G401 (cell line): Measurements from ENCODE around the gene COL9A3. TPM values are rescaled to one million over a fixed set of nuclear protein-coding genes. Genes with fewer than 3 reads are reported as not detected.

Experiments used
- DNase-seq: peaks from one replicate; pipeline ENCODE4 v3.0.0-alpha.2; 2015; ENCODE audit warnings: low spot score
- in situ Hi-C: cut with HindIII; loops from 2 replicates; pipeline ENCODE4 v1.10.0; 2016; ENCODE audit warnings: low sequenced_read_pairs, mixed read lengths
- total RNA-seq: library from RNA; depleted of rRNA; stranded (reverse); fragments of >200 nt; shearing (Covaris generic); gene quantifications from 2 replicates; pipeline ENCODE4 v1.2.3, GENCODE V29; 2014

Gene COL9A3
- total RNA-seq, 1 experiment from 2014 or later: 8.6 TPM

GRCh38 chr20:62777528-62777830 is 39.4 kb upstream of the COL9A3 start:
- DNase-seq: peak; percentile 86
- in situ Hi-C loops: no loop called here

GRCh38 chr20:62778058-62778457 is 38.8 kb upstream of the COL9A3 start:
- in situ Hi-C loops: no loop called here

GRCh38 chr20:62778601-62779416 is 38.0 kb upstream of the COL9A3 start:
- DNase-seq: no peak
- in situ Hi-C loops: no loop called here

More at GRCh38 chr20:62778058-62778457, 38.8 kb upstream of the COL9A3 start:
- no peak for DNase-seq

GRCh38 chr20:62779417-62779685 is 37.5 kb upstream of the COL9A3 start:
- in situ Hi-C loops: no loop called here
- DNase-seq: no peak

GRCh38 chr20:62780204-62780603 is 36.6 kb upstream of the COL9A3 start:
- in situ Hi-C loops: no loop called here
- peak; percentile 73 for DNase-seq

- in situ Hi-C loops: no loop called here
These were observed 36.2 kb upstream of the COL9A3 start for GRCh38 chr20:62780696-62781095.

GRCh38 chr20:62782149-62782892 is 34.5 kb upstream of the COL9A3 start:
- DNase-seq: no peak
- in situ Hi-C loops: no loop called here

More at GRCh38 chr20:62780696-62781095, 36.2 kb upstream of the COL9A3 start:
- no peak for DNase-seq

- in situ Hi-C loops: no loop called here
- DNase-seq: no peak
These were observed 34.0 kb upstream of the COL9A3 start for GRCh38 chr20:62782893-62783278.

- in situ Hi-C loops: no loop called here
- no peak for DNase-seq
These were observed 32.4 kb upstream of the COL9A3 start for GRCh38 chr20:62784497-62784896.

- in situ Hi-C loops: no loop called here
- DNase-seq: no peak
These were observed 31.5 kb upstream of the COL9A3 start for GRCh38 chr20:62785393-62785792.

GRCh38 chr20:62786157-62786556 is 30.7 kb upstream of the COL9A3 start:
- no peak for DNase-seq
- in situ Hi-C loops: no loop called here

- in situ Hi-C loops: no loop called here
- no peak for DNase-seq
These were observed 29.5 kb upstream of the COL9A3 start for GRCh38 chr20:62787321-62787720.

GRCh38 chr20:62787866-62788265 is 29.0 kb upstream of the COL9A3 start:
- DNase-seq: no peak
- in situ Hi-C loops: no loop called here

GRCh38 chr20:62788607-62789006 is 28.2 kb upstream of the COL9A3 start:
- in situ Hi-C loops: no loop called here
- DNase-seq: no peak

- no peak for DNase-seq
- in situ Hi-C loops: no loop called here
These were observed 26.8 kb upstream of the COL9A3 start for GRCh38 chr20:62790075-62790474.

- peak; percentile 84 for DNase-seq
- in situ Hi-C loops: no loop called here
These were observed 25.3 kb upstream of the COL9A3 start for GRCh38 chr20:62791301-62792181.

GRCh38 chr20:62792182-62792939 is 24.5 kb upstream of the COL9A3 start:
- in situ Hi-C loops: no loop called here
- no peak for DNase-seq

- in situ Hi-C loops: no loop called here
- no peak for DNase-seq
These were observed 23.7 kb upstream of the COL9A3 start for GRCh38 chr20:62792940-62793756.

GRCh38 chr20:62793757-62794006 is 23.2 kb upstream of the COL9A3 start:
- no peak for DNase-seq
- in situ Hi-C loops: no loop called here
